Forelimb muscle (tissue), 1 donor: Measurements from ENCODE around the gene GDF11. TPM values are rescaled to one million over a fixed set of nuclear protein-coding genes. Genes with fewer than 3 reads are reported as not detected.

Experiments used
- DNase-seq: peaks from one replicate; pipeline ENCODE4 v3.0.0-alpha.2; 2013; ENCODE audit warnings: low read depth
- polyA plus RNA-seq: library from polyadenylated mRNA; unstranded; fragments of 120-200 nt; gene quantifications from one replicate; pipeline ENCODE4 v1.2.1, GENCODE V29; 2013; ENCODE audit not compliant: insufficient read length

Gene GDF11
- polyA plus RNA-seq, 1 donor: 17.2 TPM

DNA sequence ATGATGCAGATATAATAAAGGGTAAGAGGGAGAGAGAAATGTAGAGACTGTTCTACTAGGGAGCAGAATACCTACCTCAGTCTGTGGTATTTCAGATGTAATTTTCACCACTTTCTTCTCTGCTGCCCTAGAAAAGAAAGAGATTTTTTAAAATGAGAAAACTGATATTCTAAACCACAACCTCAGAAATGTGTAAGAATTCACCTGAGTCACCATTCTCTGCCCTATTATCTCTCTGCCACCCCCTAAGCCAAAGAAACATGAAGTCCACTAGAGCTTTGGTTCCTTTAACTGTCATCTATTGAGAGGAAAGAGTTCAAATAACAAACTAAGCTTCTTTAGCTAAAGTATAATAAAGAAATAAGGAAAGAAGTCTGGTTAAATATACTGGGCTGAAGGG lies 53.0 kb downstream of the GDF11 start:
- DNase-seq: no peak

DNA sequence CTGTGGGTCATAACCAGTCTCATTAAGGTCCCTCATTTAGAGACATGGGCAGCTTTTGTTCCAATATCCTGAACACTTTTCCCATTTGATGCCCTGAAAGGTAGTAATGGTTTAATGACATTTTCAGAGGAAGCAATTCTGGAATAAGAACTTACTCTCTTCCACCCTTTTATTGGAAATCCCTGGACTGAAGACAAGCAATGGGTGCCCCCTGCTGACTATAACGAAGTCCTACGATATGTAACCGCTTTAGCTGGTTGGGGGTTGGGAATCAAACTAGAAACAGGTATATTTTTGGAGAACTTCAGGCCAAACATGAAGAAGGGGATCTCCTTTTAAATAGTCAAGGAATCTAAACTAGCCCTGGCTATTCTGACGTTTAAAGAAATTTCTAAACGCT lies 54.1 kb downstream of the GDF11 start:
- DNase-seq: no peak

DNA sequence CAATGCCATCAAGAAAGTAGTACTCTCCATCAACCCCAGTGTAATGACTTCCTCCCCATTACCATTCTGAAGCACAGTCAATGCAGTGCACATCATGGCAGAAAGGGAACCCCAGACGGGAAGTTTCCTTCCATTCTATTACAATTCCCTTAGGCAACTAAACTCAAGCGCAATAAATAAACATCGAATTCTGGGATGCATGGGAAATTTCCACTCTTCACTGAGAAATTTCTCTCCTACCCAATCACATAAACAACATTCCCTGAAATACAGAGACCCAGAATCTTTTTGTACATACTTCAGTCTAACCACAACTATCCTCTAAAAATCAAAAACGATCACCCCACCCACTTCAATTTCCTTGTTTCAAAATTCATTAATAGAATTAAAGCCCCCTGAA lies 54.6 kb downstream of the GDF11 start:
- no peak for DNase-seq

Other genes starting within 250 kb of the GDF11 start
- not detected for gene OR6C4, start 193.5 kb upstream of the GDF11 start, polyA plus RNA-seq
- gene OR2AP1, start 170.7 kb upstream of the GDF11 start, polyA plus RNA-seq: not detected
- gene OR10P1, start 106.2 kb upstream of the GDF11 start, polyA plus RNA-seq: not detected
- gene ITGA7, start 35.2 kb upstream of the GDF11 start, polyA plus RNA-seq: 409 TPM
- 103 TPM for gene BLOC1S1, start 27.1 kb upstream of the GDF11 start, polyA plus RNA-seq
- 31.3 TPM for gene RDH5, start 22.7 kb upstream of the GDF11 start, polyA plus RNA-seq
- gene CD63, start 14.1 kb upstream of the GDF11 start, polyA plus RNA-seq: 770 TPM
- gene SARNP, start 74.6 kb downstream of the GDF11 start, polyA plus RNA-seq: 68.8 TPM
- 15.9 TPM for gene ORMDL2, start 74.9 kb downstream of the GDF11 start, polyA plus RNA-seq
- 20.6 TPM for gene DNAJC14, start 86.5 kb downstream of the GDF11 start, polyA plus RNA-seq
- 2.7 TPM for gene MMP19, start 99.8 kb downstream of the GDF11 start, polyA plus RNA-seq
- gene PYM1, start 184.8 kb downstream of the GDF11 start, polyA plus RNA-seq: 17.9 TPM
- 15.0 TPM for gene DGKA, start 188.0 kb downstream of the GDF11 start, polyA plus RNA-seq
- gene PMEL, start 222.9 kb downstream of the GDF11 start, polyA plus RNA-seq: 1.1 TPM
- gene CDK2, start 223.7 kb downstream of the GDF11 start, polyA plus RNA-seq: 23.4 TPM
- 129 TPM for gene RAB5B, start 231.0 kb downstream of the GDF11 start, polyA plus RNA-seq